Mesothelial cell of epicardium (in vitro differentiated cells): ENCODE results near the gene SLC16A6. TPM values are rescaled to one million over a fixed set of nuclear protein-coding genes. Genes with fewer than 3 reads are reported as not detected.

Experiments
- DNase-seq, 2 experiments: peaks; one replicate each; pipeline ENCODE4 v3.0.0; 2021; ENCODE audit warnings: low spot score in 2 of 2; ENCODE audit not compliant: unreplicated experiment in 2 of 2
- H3K27ac Mint-ChIP-seq: 2 replicates; pipeline ENCODE4 v1.8.0; 2021; ENCODE audit warnings: mixed read lengths
- H3K27me3 Mint-ChIP-seq: 2 replicates; pipeline ENCODE4 v1.8.0; 2021; ENCODE audit warnings: low read depth, mixed read lengths
- H3K36me3 Mint-ChIP-seq: 2 replicates; pipeline ENCODE4 v1.8.0; 2021; ENCODE audit warnings: mixed read lengths
- H3K4me1 Mint-ChIP-seq: 2 replicates; pipeline ENCODE4 v1.8.0; 2021; ENCODE audit warnings: mixed read lengths
- H3K4me3 Mint-ChIP-seq: 2 replicates; pipeline ENCODE4 v1.8.0; 2021; ENCODE audit warnings: mild to moderate bottlenecking, moderate library complexity, mixed read lengths
- H3K9me3 Mint-ChIP-seq: 2 replicates; pipeline ENCODE4 v1.8.0; 2021; ENCODE audit warnings: mixed read lengths
- CTCF ChIP-seq: fragments of 200-600 bp; sonication (generic); IDR thresholded peaks from one replicate; pipeline ENCODE4 v1.5.0; 2021; ENCODE audit warnings: antibody characterized with exemption; ENCODE audit not compliant: unreplicated experiment
- total RNA-seq: library from RNA; stranded (reverse); gene quantifications from 3 replicates; pipeline ENCODE4 v1.2.1, GENCODE V29; 2021

Gene SLC16A6
- total RNA-seq, 1 donor from 2014 or later: 1.3 TPM

GRCh38 chr17:68321556-68321954 lies 30.6 kb upstream of the SLC16A6 start:
- H3K27ac Mint-ChIP-seq: no peak overlapping the region
- no peaks in the 10 kb centered on the region for H3K9me3 Mint-ChIP-seq
- H3K36me3 Mint-ChIP-seq: no peaks in the 10 kb centered on the region
- H3K4me1 Mint-ChIP-seq: peaks cover 5% of the 10 kb centered on the region
- no peaks in the 10 kb centered on the region for H3K27me3 Mint-ChIP-seq
- no peak overlapping the region for H3K4me3 Mint-ChIP-seq
- no peak for DNase-seq
- no peak for TF ChIP-seq CTCF

GRCh38 chr17:68320943-68321555 lies 30.1 kb upstream of the SLC16A6 start:
- H3K27ac Mint-ChIP-seq: no peak overlapping the region
- H3K36me3 Mint-ChIP-seq: no peaks in the 10 kb centered on the region
- H3K4me1 Mint-ChIP-seq: peaks cover 5% of the 10 kb centered on the region
- H3K27me3 Mint-ChIP-seq: no peaks in the 10 kb centered on the region
- no peak for TF ChIP-seq CTCF
- H3K4me3 Mint-ChIP-seq: no peak overlapping the region
- H3K9me3 Mint-ChIP-seq: no peaks in the 10 kb centered on the region
- DNase-seq: no peak

GRCh38 chr17:68320311-68320865 lies 29.5 kb upstream of the SLC16A6 start:
- no peaks in the 10 kb centered on the region for H3K9me3 Mint-ChIP-seq
- DNase-seq: no peak
- H3K27ac Mint-ChIP-seq: no peak overlapping the region

GRCh38 chr17:68319410-68320162 lies 28.7 kb upstream of the SLC16A6 start:
- H3K4me1 Mint-ChIP-seq: peaks cover 5% of the 10 kb centered on the region
- DNase-seq: no peak
- no peak overlapping the region for H3K27ac Mint-ChIP-seq
- no peaks in the 10 kb centered on the region for H3K9me3 Mint-ChIP-seq
- no peak overlapping the region for H3K4me3 Mint-ChIP-seq
- no peak for TF ChIP-seq CTCF
- H3K36me3 Mint-ChIP-seq: no peaks in the 10 kb centered on the region
- no peaks in the 10 kb centered on the region for H3K27me3 Mint-ChIP-seq

More at GRCh38 chr17:68320311-68320865, 29.5 kb upstream of the SLC16A6 start:
- peaks cover 5% of the 10 kb centered on the region for H3K4me1 Mint-ChIP-seq
- TF ChIP-seq CTCF: no peak
- no peak overlapping the region for H3K4me3 Mint-ChIP-seq
- H3K27me3 Mint-ChIP-seq: no peaks in the 10 kb centered on the region
- H3K36me3 Mint-ChIP-seq: no peaks in the 10 kb centered on the region

- Mint-ChIP-seq H3K36me3 (no peaks in the 10 kb centered on the region), H3K4me1 (peaks cover 5% of the 10 kb centered on the region), H3K9me3 (no peaks in the 10 kb centered on the region), H3K27ac (no peak overlapping the region), H3K4me3 (no peak overlapping the region), H3K27me3 (no peaks in the 10 kb centered on the region)
- no peak for DNase-seq
- no peak for TF ChIP-seq CTCF
Observed at GRCh38 chr17:68318103-68318991, 27.4 kb upstream of the SLC16A6 start.
